GM23338 (cell line): ENCODE results near the gene G3BP1. TPM values are rescaled to one million over a fixed set of nuclear protein-coding genes. Genes with fewer than 3 reads are reported as not detected.
"Not testable (repeated sequence)": the region's sequence is repeated elsewhere in the genome, so short reads cannot be mapped to it uniquely, and the experiment has no call there.

Experiments used
- ATAC-seq: fragments of 200-7000 bp; cut with Tn5 transposase; 3 replicates; pipeline ENCODE4 v1.9.1; 2020
- DNase-seq: peaks from one replicate; pipeline ENCODE4 v3.0.0-alpha.2; 2015; ENCODE audit warnings: low spot score
- H2AFZ ChIP-seq: fragments of 200-600 bp; sonication (generic); 2 replicates; pipeline ENCODE4 v1.8.0; 2016; ENCODE audit warnings: antibody characterized with exemption, mild to moderate bottlenecking, moderate library complexity
- H3F3A ChIP-seq: fragments of 200-600 bp; sonication (generic); replicated peaks from 2 replicates; pipeline ENCODE4 v1.8.0; 2017; ENCODE audit warnings: antibody characterized with exemption, mixed run types, low read depth
- H3K27ac ChIP-seq: fragments of 200-600 bp; sonication (generic); 2 replicates; pipeline ENCODE4 v1.6.1; 2016; ENCODE audit warnings: low read depth
- H3K27me3 ChIP-seq: fragments of 200-600 bp; sonication (generic); 2 replicates; pipeline ENCODE4 v1.8.0; 2016; ENCODE audit warnings: mild to moderate bottlenecking, mixed run types, moderate library complexity; ENCODE audit not compliant: insufficient read depth
- H3K36me3 ChIP-seq: fragments of 200-600 bp; sonication (generic); 2 replicates; pipeline ENCODE4 v1.8.0; 2016; ENCODE audit warnings: mild to moderate bottlenecking; ENCODE audit not compliant: insufficient read depth
- H3K4me1 ChIP-seq: fragments of 200-600 bp; sonication (generic); 2 replicates; pipeline ENCODE4 v1.8.0; 2016; ENCODE audit warnings: mild to moderate bottlenecking, moderate library complexity; ENCODE audit not compliant: insufficient read depth
- H3K4me2 ChIP-seq: fragments of 200-600 bp; sonication (generic); 2 replicates; pipeline ENCODE4 v1.7.1; 2017; ENCODE audit warnings: mixed run types
- H3K4me3 ChIP-seq: fragments of 200-600 bp; sonication (generic); 2 replicates; pipeline ENCODE4 v1.6.1; 2016; ENCODE audit warnings: mixed run types
- H3K79me2 ChIP-seq: fragments of 200-600 bp; sonication (generic); replicated peaks from 2 replicates; pipeline ENCODE4 v1.8.0; 2017; ENCODE audit warnings: mild to moderate bottlenecking; ENCODE audit not compliant: insufficient read depth
- H3K9me2 ChIP-seq: fragments of 200-600 bp; sonication (generic); 2 replicates; pipeline ENCODE4 v1.8.0; 2017; ENCODE audit not compliant: insufficient read depth
- H4K20me1 ChIP-seq: fragments of 200-600 bp; sonication (generic); replicated peaks from 2 replicates; pipeline ENCODE4 v1.8.0; 2017; ENCODE audit warnings: mild to moderate bottlenecking; ENCODE audit not compliant: insufficient read depth
- H3K27ac Mint-ChIP-seq: 2 replicates; pipeline ENCODE4 v1.8.0; 2020; ENCODE audit warnings: inconsistent platforms, mild to moderate bottlenecking, moderate library complexity, mixed read lengths
- H3K27me3 Mint-ChIP-seq: 3 replicates; pipeline ENCODE4 v1.8.0; 2022; ENCODE audit warnings: low read depth, mild to moderate bottlenecking, moderate library complexity, mixed read lengths, inconsistent platforms; ENCODE audit not compliant: insufficient read depth, poor library complexity
- H3K36me3 Mint-ChIP-seq: 3 replicates; pipeline ENCODE4 v1.8.0; 2021; ENCODE audit warnings: low read depth, mild to moderate bottlenecking, inconsistent platforms, moderate library complexity, mixed read lengths
- H3K4me1 Mint-ChIP-seq: 3 replicates; pipeline ENCODE4 v1.8.0; 2020; ENCODE audit warnings: mild to moderate bottlenecking, inconsistent platforms, mixed read lengths
- H3K4me3 Mint-ChIP-seq: 3 replicates; pipeline ENCODE4 v1.8.0; 2021; ENCODE audit warnings: moderate library complexity, mild to moderate bottlenecking, inconsistent platforms, mixed read lengths
- H3K9me3 Mint-ChIP-seq: 3 replicates; pipeline ENCODE4 v1.8.0; 2020; ENCODE audit warnings: moderate library complexity, mild to moderate bottlenecking, inconsistent platforms, mixed read lengths
- CREB1 ChIP-seq: fragments of 250-450 bp; sonication (Bioruptor Pico); IDR thresholded peaks from 2 replicates; pipeline ENCODE4 v1.5.0; 2020; ENCODE audit warnings: low read depth, mild to moderate bottlenecking, moderate library complexity
- EZH2 ChIP-seq: fragments of 200-600 bp; sonication (generic); IDR thresholded peaks from one replicate; pipeline ENCODE4 v1.8.0; 2017; ENCODE audit warnings: antibody characterized with exemption, mild to moderate bottlenecking, low read depth; ENCODE audit not compliant: unreplicated experiment
- EZH2phosphoT487 ChIP-seq: fragments of 200-600 bp; sonication (generic); IDR thresholded peaks from one replicate; pipeline ENCODE4 v1.8.1; 2018; ENCODE audit warnings: antibody characterized with exemption; ENCODE audit not compliant: unreplicated experiment
- JUNB ChIP-seq: IDR thresholded peaks from one replicate; pipeline ENCODE4 v1.6.1; 2016; ENCODE audit warnings: antibody characterized with exemption; ENCODE audit not compliant: unreplicated experiment
- POLR2AphosphoS5 ChIP-seq: IDR thresholded peaks from 2 replicates; pipeline ENCODE4 v1.6.1; 2016; ENCODE audit warnings: antibody characterized with exemption, low read depth
- STAT1 ChIP-seq: IDR thresholded peaks from one replicate; pipeline ENCODE4 v1.6.1; 2016; ENCODE audit warnings: antibody characterized with exemption; ENCODE audit not compliant: unreplicated experiment
- ZNF114 ChIP-seq: fragments of 250-450 bp; sonication (Bioruptor Pico); IDR thresholded peaks from 2 replicates; pipeline ENCODE4 v1.5.0; 2020; ENCODE audit warnings: mild to moderate bottlenecking, moderate library complexity
- ZNF331 ChIP-seq: fragments of 250-450 bp; sonication (Bioruptor Pico); IDR thresholded peaks from 2 replicates; pipeline ENCODE4 v1.5.0; 2020; ENCODE audit warnings: low read depth, mild to moderate bottlenecking, moderate library complexity
- polyA plus RNA-seq: library from polyadenylated mRNA; unstranded; fragments of >200 nt; fragmentation: Nextera tagmentation; extraction: Ambion mirVana; gene quantifications from 2 replicates; pipeline ENCODE4 v1.2.1, GENCODE V29; 2016
- total RNA-seq: library from RNA; depleted of rRNA; stranded (reverse); fragments of >200 nt; shearing (Covaris generic); gene quantifications from 2 replicates; pipeline ENCODE4 v1.2.3, GENCODE V29; 2014
- TF ChIP-seq, protein P1 (sequence below): IDR thresholded peaks from 2 replicates; pipeline ENCODE4 v1.6.1; 2016; ENCODE audit warnings: antibody characterized with exemption

G3BP1 gene
- total and polyA plus RNA-seq, 2 experiments from 2014 or later, result 183 to 323 TPM

DNA sequence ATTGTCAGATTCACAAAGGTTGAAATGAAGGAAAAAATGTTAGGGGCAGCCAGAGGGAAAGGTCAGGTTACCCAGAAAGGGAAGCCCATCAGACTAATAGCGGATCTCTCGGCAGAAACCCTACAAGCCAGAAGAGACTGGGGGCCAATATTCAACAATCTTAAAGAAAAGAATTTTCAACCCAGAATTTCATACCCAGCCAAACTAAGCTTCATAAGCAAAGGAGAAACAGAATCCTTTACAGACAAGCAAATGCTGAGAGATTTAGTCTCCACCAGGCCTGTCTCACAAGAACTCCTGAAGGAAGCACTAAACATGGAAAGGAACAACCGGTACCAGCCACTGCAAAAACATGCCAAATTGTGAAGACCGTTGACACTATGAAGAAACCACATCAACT lies 61.1 kb downstream of the G3BP1 start:
- not testable (repeated sequence) for H3K27ac Mint-ChIP-seq, H3K4me1 Mint-ChIP-seq, H3K9me2 ChIP-seq, H4K20me1 ChIP-seq, H2AFZ ChIP-seq, H3K4me3 Mint-ChIP-seq, H3K27me3 ChIP-seq, ATAC-seq, H3K36me3 ChIP-seq, DNase-seq, H3K4me1 ChIP-seq, H3K4me3 ChIP-seq, H3K4me2 ChIP-seq, H3K79me2 ChIP-seq, H3F3A ChIP-seq, H3K27ac ChIP-seq
- H3K36me3 Mint-ChIP-seq, result peaks cover 63% of the 10 kb centered on the region
- peaks cover 12% of the 10 kb centered on the region for H3K27me3 Mint-ChIP-seq
- H3K9me3 Mint-ChIP-seq, result peaks cover 81% of the 10 kb centered on the region

DNA sequence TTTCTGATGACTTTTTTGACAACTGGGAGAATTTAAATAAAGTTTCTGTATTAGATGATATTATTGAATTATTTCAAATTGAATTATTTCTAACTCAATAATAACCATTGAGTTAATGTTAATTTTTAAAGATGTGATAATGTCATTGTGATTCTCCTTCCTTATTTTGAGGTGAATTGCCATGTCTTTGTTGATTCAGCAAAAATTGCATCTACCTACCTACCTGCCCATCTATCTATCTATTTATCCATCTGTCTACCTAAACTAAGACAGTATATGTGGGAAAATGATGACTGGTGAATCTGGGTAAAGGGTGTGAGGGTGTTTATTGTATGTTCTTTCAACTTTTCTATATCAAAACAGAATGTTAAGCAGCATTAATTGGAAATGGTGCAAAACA lies 75.0 kb downstream of the G3BP1 start:
- peaks cover 4% of the 10 kb centered on the region; the same call in 1 of the 2 replicates for H3K9me2 ChIP-seq
- Mint-ChIP-seq H3K9me3 (peaks cover 5% of the 10 kb centered on the region; the same call in 1 of the 3 replicates), H3K36me3 (no peaks in the 10 kb centered on the region), H3K4me1 (no peaks in the 10 kb centered on the region), H3K27me3 (no peaks in the 10 kb centered on the region), H3K27ac (no peak overlapping the region), H3K4me3 (no peak overlapping the region)
- H3K36me3 ChIP-seq, result no peaks in the 10 kb centered on the region
- no peaks in the 10 kb centered on the region for H3K27me3 ChIP-seq
- H3K4me3 ChIP-seq, result no peak overlapping the region
- ATAC-seq (no peak), DNase-seq (no peak)
- no peaks in the 10 kb centered on the region for H3K4me1 ChIP-seq
- H3K27ac ChIP-seq, result no peak overlapping the region
- no peaks in the 10 kb centered on the region for H4K20me1 ChIP-seq
- H3F3A ChIP-seq, result no peaks in the 10 kb centered on the region
- TF ChIP-seq STAT1 (no peak), ZNF331 (no peak), JUNB (no peak), POLR2AphosphoS5 (no peak), EZH2phosphoT487 (no peak), EZH2 (no peak), ZNF114 (CRISPR knock-in tag) (no peak), CREB1 (CRISPR knock-in tag) (no peak)
- TF ChIP-seq, protein P1, sequence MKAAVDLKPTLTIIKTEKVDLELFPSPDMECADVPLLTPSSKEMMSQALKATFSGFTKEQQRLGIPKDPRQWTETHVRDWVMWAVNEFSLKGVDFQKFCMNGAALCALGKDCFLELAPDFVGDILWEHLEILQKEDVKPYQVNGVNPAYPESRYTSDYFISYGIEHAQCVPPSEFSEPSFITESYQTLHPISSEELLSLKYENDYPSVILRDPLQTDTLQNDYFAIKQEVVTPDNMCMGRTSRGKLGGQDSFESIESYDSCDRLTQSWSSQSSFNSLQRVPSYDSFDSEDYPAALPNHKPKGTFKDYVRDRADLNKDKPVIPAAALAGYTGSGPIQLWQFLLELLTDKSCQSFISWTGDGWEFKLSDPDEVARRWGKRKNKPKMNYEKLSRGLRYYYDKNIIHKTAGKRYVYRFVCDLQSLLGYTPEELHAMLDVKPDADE, result no peak
- no peak overlapping the region for H2AFZ ChIP-seq
- H3K4me2 ChIP-seq, result no peak overlapping the region
- H3K79me2 ChIP-seq, result no peaks in the 10 kb centered on the region

DNA sequence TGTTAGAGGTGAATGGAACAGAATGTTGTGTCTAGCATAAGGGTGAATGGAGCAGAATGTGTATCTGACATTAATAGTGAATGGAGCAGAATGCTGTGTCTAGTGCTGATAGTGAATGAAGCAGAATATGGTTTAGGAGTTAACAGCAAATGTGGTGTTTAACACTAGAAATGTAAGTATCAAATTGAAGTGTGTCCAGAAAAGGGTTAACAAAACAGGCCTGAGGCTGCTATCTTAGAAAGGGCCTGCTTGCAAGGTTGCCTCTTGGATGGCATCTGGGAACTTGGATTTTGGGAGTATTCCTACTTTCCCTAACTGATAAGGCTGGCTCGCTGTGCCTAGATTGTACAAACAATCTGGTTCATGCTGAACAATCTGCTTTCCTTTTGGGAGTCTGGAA lies 76.1 kb downstream of the G3BP1 start:
- Histone ChIP-seq H3K79me2 (no peaks in the 10 kb centered on the region), H3K27me3 (no peaks in the 10 kb centered on the region), H4K20me1 (no peaks in the 10 kb centered on the region), H3K4me3 (no peak overlapping the region), H2AFZ (no peak overlapping the region), H3K4me1 (no peaks in the 10 kb centered on the region), H3K36me3 (no peaks in the 10 kb centered on the region), H3F3A (no peaks in the 10 kb centered on the region), H3K27ac (no peak overlapping the region), H3K4me2 (no peak overlapping the region), H3K9me2 (peaks cover 4% of the 10 kb centered on the region; the same call in 1 of the 2 replicates)
- no peak for TF ChIP-seq STAT1
- ATAC-seq (no peak), DNase-seq (no peak)
- H3K36me3 Mint-ChIP-seq, result no peaks in the 10 kb centered on the region
- no peak overlapping the region for H3K27ac Mint-ChIP-seq
- H3K9me3 Mint-ChIP-seq, result peaks cover 5% of the 10 kb centered on the region; the same call in 1 of the 3 replicates
- H3K4me1 Mint-ChIP-seq, result no peaks in the 10 kb centered on the region
- H3K4me3 Mint-ChIP-seq, result no peak overlapping the region
- H3K27me3 Mint-ChIP-seq, result no peaks in the 10 kb centered on the region
